CD4-positive, alpha-beta T cell (primary cell): ENCODE data around the gene SLC38A3. TPM values are rescaled to one million over a fixed set of nuclear protein-coding genes. Genes with fewer than 3 reads are reported as not detected.
"Not testable (repeated sequence)": the region's sequence is repeated elsewhere in the genome, so short reads cannot be mapped to it uniquely, and the experiment has no call there.

ENCODE experiments used
- ATAC-seq: fragments of 200-7000 bp; cut with Tn5 transposase; one replicate; pipeline ENCODE4 v1.10.0; 2022; ENCODE audit warnings: mild to moderate bottlenecking; ENCODE audit not compliant: poor library complexity
- CTCF ChIA-PET: fragments of 350-600 bp; sonication (Branson Sonifier 250); formaldehyde crosslinking; loops from one replicate; lab custom pipeline; 2021; ENCODE audit warnings: antibody characterized with exemption, inconsistent platforms; lab: Charles Lee
- POLR2A ChIA-PET: fragments of 350-600 bp; sonication (Branson Sonifier 250); formaldehyde crosslinking; loops from one replicate; lab custom pipeline; 2021; ENCODE audit warnings: antibody characterized with exemption, inconsistent platforms; lab: Charles Lee
- DNase-seq, 14 experiments: peaks; one replicate each; pipeline ENCODE4 v3.0.0-alpha.2; 2013 to 2020; ENCODE audit warnings: mixed read lengths in 2 of 14
- H3K27ac ChIP-seq, 2 donors: one replicate each; pipeline versions ENCODE4 v1.5.1 to v1.7.0; 2013; ENCODE audit warnings: low read length in 2 of 2, low read depth in 1 of 2, mild to moderate bottlenecking in 1 of 2
- H3K27me3 ChIP-seq, 2 experiments: 1 replicate in 1 of 2; 2 replicates in 1 of 2; pipeline versions ENCODE4 v1.6.1 to v1.7.0; 2013; ENCODE audit warnings: low read length in 2 of 2, control low read depth in 1 of 2, mild to moderate bottlenecking in 1 of 2, moderate library complexity in 1 of 2; ENCODE audit not compliant: insufficient read depth in 2 of 2, control insufficient read depth in 1 of 2
- H3K36me3 ChIP-seq: one replicate; pipeline ENCODE4 v1.6.1; 2013; ENCODE audit warnings: low read length, control low read depth; ENCODE audit not compliant: insufficient read depth
- H3K4me1 ChIP-seq: one replicate; pipeline ENCODE4 v1.6.1; 2013; ENCODE audit warnings: low read length, control low read depth; ENCODE audit not compliant: insufficient read depth
- H3K4me3 ChIP-seq: one replicate; pipeline ENCODE4 v1.5.1; 2013; ENCODE audit warnings: mild to moderate bottlenecking, low read length, moderate library complexity
- H3K9me3 ChIP-seq, 2 experiments: 1 replicate in 1 of 2; 2 replicates in 1 of 2; pipeline versions ENCODE4 v1.6.1 to v1.7.0; 2013; ENCODE audit warnings: low read length in 2 of 2, mild to moderate bottlenecking in 2 of 2, control low read depth in 1 of 2, moderate library complexity in 1 of 2; ENCODE audit not compliant: control insufficient read depth in 1 of 2, insufficient read depth in 1 of 2
- H3K27ac Mint-ChIP-seq: one replicate; pipeline ENCODE4 v1.8.0; 2020; ENCODE audit warnings: mixed read lengths
- H3K27me3 Mint-ChIP-seq: one replicate; pipeline ENCODE4 v1.8.0; 2021; ENCODE audit warnings: mixed read lengths
- H3K36me3 Mint-ChIP-seq: one replicate; pipeline ENCODE4 v1.8.0; 2021; ENCODE audit warnings: low read depth, mixed read lengths
- H3K4me1 Mint-ChIP-seq: one replicate; pipeline ENCODE4 v1.8.0; 2021; ENCODE audit warnings: low read depth, mixed read lengths
- H3K4me3 Mint-ChIP-seq: one replicate; pipeline ENCODE4 v1.8.0; 2020; ENCODE audit warnings: mild to moderate bottlenecking, mixed read lengths
- H3K9me3 Mint-ChIP-seq: one replicate; pipeline ENCODE4 v1.8.0; 2020; ENCODE audit warnings: mixed read lengths
- intact Hi-C, 2 experiments: fragments of 100-400 bp; cut with DNase I in 1 of 2; cut with micrococcal nuclease in 1 of 2; formaldehyde crosslinking; loops; one replicate each; pipeline versions ENCODE4 v1.15.1 to v1.9.0; 2023 to 2025; cut with DNase I, micrococcal nuclease
- total RNA-seq, 174 experiments: library from RNA in 2 of 174; stranded (reverse) in 2 of 174; gene quantifications; one replicate each; pipeline ENCODE4 v1.2.3 and lab custom pipeline; 2021 to 2026
- TF ChIP-seq, protein P1 (sequence below): fragments of 200-600 bp; IDR thresholded peaks from one replicate; pipeline ENCODE4 v1.8.0; 2022; ENCODE audit warnings: antibody characterized with exemption, mild to moderate bottlenecking

The SLC38A3 gene
- total RNA-seq, 2 experiments from 2014 or later: 1.0 to 1.1 TPM

DNA sequence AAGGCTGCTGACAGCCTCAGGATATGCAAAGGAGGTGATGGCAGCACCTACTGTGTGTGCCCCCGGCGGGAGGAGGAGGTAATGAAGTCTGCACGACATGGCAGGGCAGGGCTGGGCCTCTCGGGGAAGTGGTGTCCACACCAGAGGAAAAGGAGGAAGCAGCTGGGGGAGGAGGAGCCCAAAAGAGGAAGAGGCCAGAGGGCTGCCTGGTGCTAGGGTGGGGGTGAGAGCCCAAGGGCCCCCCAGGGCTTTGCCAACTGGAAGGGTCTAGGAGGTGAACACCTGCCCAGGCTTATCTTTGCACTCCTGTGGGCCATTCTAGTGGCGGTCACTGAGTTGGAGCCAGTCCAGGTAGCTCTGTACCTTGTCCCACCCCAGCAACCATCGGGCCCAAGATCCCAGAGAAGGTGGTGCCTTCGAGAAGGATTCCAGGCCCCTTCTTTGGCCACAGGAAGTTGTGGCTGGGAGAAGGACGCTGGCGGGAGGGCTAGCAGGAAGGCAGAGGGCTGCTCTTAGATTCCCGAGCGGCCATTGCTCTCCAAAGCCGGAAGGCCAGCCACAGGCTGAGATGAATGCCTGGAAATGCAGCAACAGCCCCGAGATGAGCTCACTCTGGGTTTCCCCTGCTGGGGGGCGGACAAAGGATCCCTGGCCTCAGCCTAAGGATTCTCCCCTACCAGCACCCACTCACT, 37.9 kb downstream of the SLC38A3 start:
- DNase-seq (peak in 5 of 14 experiments; percentile 10 to 77 (median 61)), ATAC-seq (no peak)
- H3K27me3 Mint-ChIP-seq: no peaks in the 10 kb centered on the region
- Histone ChIP-seq H3K4me3 (peak overlapping the region; percentile 13), H3K27ac (peak overlapping the region; percentile 80 to 87), H3K9me3 (no peaks in the 10 kb centered on the region), H3K27me3 (no peaks in the 10 kb centered on the region), H3K36me3 (peaks cover 54% of the 10 kb centered on the region), H3K4me1 (peaks cover 100% of the 10 kb centered on the region)
- intact Hi-C loops: no loop called here
- peak overlapping the region; percentile 82 for H3K4me3 Mint-ChIP-seq
- TF ChIP-seq, protein P1, sequence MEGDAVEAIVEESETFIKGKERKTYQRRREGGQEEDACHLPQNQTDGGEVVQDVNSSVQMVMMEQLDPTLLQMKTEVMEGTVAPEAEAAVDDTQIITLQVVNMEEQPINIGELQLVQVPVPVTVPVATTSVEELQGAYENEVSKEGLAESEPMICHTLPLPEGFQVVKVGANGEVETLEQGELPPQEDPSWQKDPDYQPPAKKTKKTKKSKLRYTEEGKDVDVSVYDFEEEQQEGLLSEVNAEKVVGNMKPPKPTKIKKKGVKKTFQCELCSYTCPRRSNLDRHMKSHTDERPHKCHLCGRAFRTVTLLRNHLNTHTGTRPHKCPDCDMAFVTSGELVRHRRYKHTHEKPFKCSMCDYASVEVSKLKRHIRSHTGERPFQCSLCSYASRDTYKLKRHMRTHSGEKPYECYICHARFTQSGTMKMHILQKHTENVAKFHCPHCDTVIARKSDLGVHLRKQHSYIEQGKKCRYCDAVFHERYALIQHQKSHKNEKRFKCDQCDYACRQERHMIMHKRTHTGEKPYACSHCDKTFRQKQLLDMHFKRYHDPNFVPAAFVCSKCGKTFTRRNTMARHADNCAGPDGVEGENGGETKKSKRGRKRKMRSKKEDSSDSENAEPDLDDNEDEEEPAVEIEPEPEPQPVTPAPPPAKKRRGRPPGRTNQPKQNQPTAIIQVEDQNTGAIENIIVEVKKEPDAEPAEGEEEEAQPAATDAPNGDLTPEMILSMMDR: no peak
- peaks cover 43% of the 10 kb centered on the region for H3K36me3 Mint-ChIP-seq
- ChIA-PET POLR2A (interaction anchor here (0.8 to 7.4 kb wide), 2 partner anchors 9 to 15 kb away, joined by 3 to 55 read pairs; no protein-coding TSS in a partner anchor), CTCF (interaction anchor here (1.5 to 5.9 kb wide), 3 partner anchors 14 to 48 kb away, joined by 4 to 53 read pairs (median 24); no protein-coding TSS in a partner anchor)
- peaks cover 83% of the 10 kb centered on the region for H3K4me1 Mint-ChIP-seq
- no peaks in the 10 kb centered on the region for H3K9me3 Mint-ChIP-seq
- H3K27ac Mint-ChIP-seq: peak overlapping the region; percentile 92

- Histone ChIP-seq H3K27ac (peak overlapping the region; percentile 80 to 87), H3K36me3 (peaks cover 59% of the 10 kb centered on the region), H3K4me1 (peaks cover 100% of the 10 kb centered on the region), H3K4me3 (peak overlapping the region; percentile 13), H3K9me3 (no peaks in the 10 kb centered on the region), H3K27me3 (no peaks in the 10 kb centered on the region)
- peaks cover 43% of the 10 kb centered on the region for H3K36me3 Mint-ChIP-seq
- ChIA-PET CTCF (interaction anchor here (1.5 to 5.9 kb wide), 3 partner anchors 13 to 49 kb away, joined by 4 to 53 read pairs (median 24); no protein-coding TSS in a partner anchor), POLR2A (interaction anchor here (0.8 to 7.4 kb wide), 3 partner anchors 8 to 16 kb away, joined by 3 to 55 read pairs (median 3); no protein-coding TSS in a partner anchor)
- ATAC-seq (no peak), DNase-seq (no peak)
- H3K4me1 Mint-ChIP-seq: peaks cover 81% of the 10 kb centered on the region
- no peaks in the 10 kb centered on the region for H3K27me3 Mint-ChIP-seq
- intact Hi-C loops: no loop called here
- peak overlapping the region; percentile 46 for H3K4me3 Mint-ChIP-seq
- TF ChIP-seq, protein P1: no peak
- H3K9me3 Mint-ChIP-seq: no peaks in the 10 kb centered on the region
- H3K27ac Mint-ChIP-seq: peak overlapping the region; percentile 92
Measured at GRCh38 chr3:50243543-50243895, 38.4 kb downstream of the SLC38A3 start.

GRCh38 chr3:50244813-50245212, 39.7 kb downstream of the SLC38A3 start:
- Histone ChIP-seq H3K36me3 (peaks cover 56% of the 10 kb centered on the region), H3K27ac (peak overlapping the region; percentile 7 to 90), H3K4me1 (peaks cover 100% of the 10 kb centered on the region)
- H3K27me3 Mint-ChIP-seq, ATAC-seq, H3K4me3 ChIP-seq, intact Hi-C loops, DNase-seq, H3K9me3 ChIP-seq, H3K9me3 Mint-ChIP-seq, H3K27me3 ChIP-seq: not testable (repeated sequence)
- CTCF ChIA-PET: interaction anchor here (4.1 to 5.9 kb wide), 2 partner anchors 18 to 50 kb away, joined by 24 to 53 read pairs; no protein-coding TSS in a partner anchor
- Mint-ChIP-seq H3K36me3 (peaks cover 40% of the 10 kb centered on the region), H3K4me1 (peaks cover 77% of the 10 kb centered on the region), H3K4me3 (peak overlapping the region; percentile 30), H3K27ac (peak overlapping the region; percentile 92)
- POLR2A ChIA-PET: interaction anchor here (1.0 to 7.4 kb wide), 2 partner anchors 9 to 17 kb away, joined by 3 to 55 read pairs; no protein-coding TSS in a partner anchor
